SK-N-SH (cell line): ENCODE results near the gene AFG3L2. TPM values are rescaled to one million over a fixed set of nuclear protein-coding genes. Genes with fewer than 3 reads are reported as not detected.

Experiments
- CTCF ChIA-PET: fragments of 300-600, 350-600 bp; formaldehyde crosslinking; extraction: SDS; loops from one replicate; lab custom pipeline; 2021; lab: Yijun Ruan, JAX
- POLR2A ChIA-PET: fragments of 350-600 bp; sonication (Branson Sonifier 250); formaldehyde crosslinking; extraction: SDS; loops from one replicate; lab custom pipeline; 2020; ENCODE audit warnings: antibody characterized with exemption, inconsistent platforms; lab: Yijun Ruan, JAX
- DNase-seq: peaks from one replicate; pipeline ENCODE4 v3.0.0; 2012
- H2AFZ ChIP-seq: fragments of 200-600 bp; sonication (generic); 2 replicates; pipeline ENCODE4 v1.8.1; 2016; ENCODE audit warnings: antibody characterized with exemption, mild to moderate bottlenecking, low read depth
- H3F3A ChIP-seq: fragments of 200-600 bp; sonication (generic); replicated peaks from 2 replicates; pipeline ENCODE3; 2016; ENCODE audit warnings: antibody characterized with exemption, mild to moderate bottlenecking; ENCODE audit not compliant: insufficient read depth
- H3K27ac ChIP-seq, 2 experiments: fragments of 200-500 bp in 1 of 2; fragments of 200-600 bp in 1 of 2; sonication (Bioruptor generic) in 1 of 2; sonication (generic), shearing (Covaris generic) in 1 of 2; 2 replicates each; pipeline versions ENCODE4 v1.5.1 to v1.6.1; 2014 to 2016; ENCODE audit warnings: low read depth in 2 of 2, inconsistent platforms in 1 of 2, low read length in 1 of 2, mild to moderate bottlenecking in 1 of 2, mixed read lengths in 1 of 2
- H3K27me3 ChIP-seq: fragments of 200-600 bp; sonication (generic), shearing (Covaris generic); 2 replicates; pipeline ENCODE4 v1.6.1; 2016; ENCODE audit warnings: mixed run types; ENCODE audit not compliant: insufficient read depth
- H3K36me3 ChIP-seq, 2 experiments: fragments of 200-500 bp in 1 of 2; fragments of 200-600 bp in 1 of 2; sonication (Bioruptor generic) in 1 of 2; sonication (generic) in 1 of 2; replicated peaks in 1 of 2; 2 replicates each; pipeline versions ENCODE3 to v1.5.1; 2014 to 2016; ENCODE audit warnings: low read length in 1 of 2, mild to moderate bottlenecking in 1 of 2; ENCODE audit not compliant: insufficient read depth in 2 of 2, control insufficient read depth in 1 of 2
- H3K4me1 ChIP-seq, 2 experiments: fragments of 200-500 bp in 1 of 2; fragments of 200-600 bp in 1 of 2; sonication (Bioruptor generic) in 1 of 2; sonication (generic), shearing (Covaris generic) in 1 of 2; 2 replicates each; pipeline versions ENCODE4 v1.5.1 to v1.6.1; 2014 to 2016; ENCODE audit warnings: low read depth in 1 of 2, low read length in 1 of 2, mixed run types in 1 of 2; ENCODE audit not compliant: insufficient read depth in 2 of 2, control insufficient read depth in 1 of 2
- H3K4me2 ChIP-seq: fragments of 200-600 bp; sonication (generic), shearing (Covaris generic); 2 replicates; pipeline ENCODE4 v1.6.1; 2017; ENCODE audit warnings: mixed run types
- H3K4me3 ChIP-seq, 2 experiments: fragments of 200-500 bp in 1 of 2; fragments of 200-600 bp in 1 of 2; sonication (Bioruptor generic) in 1 of 2; sonication (generic), shearing (Covaris generic) in 1 of 2; 2 replicates each; pipeline versions ENCODE4 v1.5.1 to v1.8.1; 2014 to 2016; ENCODE audit warnings: low read depth in 2 of 2, inconsistent platforms in 1 of 2, low read length in 1 of 2, mild to moderate bottlenecking in 1 of 2, mixed read lengths in 1 of 2, moderate library complexity in 1 of 2
- H3K79me2 ChIP-seq: fragments of 200-600 bp; sonication (generic); 2 replicates; pipeline ENCODE4 v1.8.1; 2017; ENCODE audit warnings: mild to moderate bottlenecking; ENCODE audit not compliant: insufficient read depth
- H3K9ac ChIP-seq: fragments of 200-600 bp; sonication (generic); 2 replicates; pipeline ENCODE4 v1.6.1; 2017; ENCODE audit warnings: mixed run types
- H3K9me2 ChIP-seq: fragments of 200-600 bp; sonication (generic); 2 replicates; pipeline ENCODE4 v1.6.1; 2017; ENCODE audit warnings: mixed run types
- H3K9me3 ChIP-seq: fragments of 200-600 bp; sonication (generic); 2 replicates; pipeline ENCODE4 v1.6.1; 2017; ENCODE audit warnings: mixed run types, mild to moderate bottlenecking, moderate library complexity
- H4K20me1 ChIP-seq: fragments of 200-600 bp; sonication (generic); 2 replicates; pipeline ENCODE4 v1.6.1; 2017; ENCODE audit warnings: mild to moderate bottlenecking, mixed run types; ENCODE audit not compliant: insufficient read depth
- CTCF ChIP-seq: fragments of 200-600 bp; sonication (generic); IDR thresholded peaks from 2 replicates; pipeline ENCODE4 v1.6.1; 2017; ENCODE audit warnings: antibody characterized with exemption, mild to moderate bottlenecking, moderate library complexity
- ELF1 ChIP-seq: IDR thresholded peaks from 2 replicates; pipeline ENCODE4 v1.4.0; 2012
- EP300 ChIP-seq, 2 experiments: IDR thresholded peaks; 2 replicates each; pipeline versions ENCODE4 v1.4.0 to v1.6.1; 2012; ENCODE audit warnings: borderline replicate concordance in 1 of 2, low read depth in 1 of 2, low read length in 1 of 2
- EZH2phosphoT487 ChIP-seq: fragments of 200-600 bp; sonication (generic); IDR thresholded peaks from 2 replicates; pipeline ENCODE4 v1.6.1; 2017; ENCODE audit warnings: low read depth, mixed run types, mild to moderate bottlenecking, antibody characterized with exemption, moderate library complexity, borderline replicate concordance
- FOSL2 ChIP-seq: IDR thresholded peaks from 2 replicates; pipeline ENCODE4 v1.4.0; 2012; ENCODE audit warnings: low read depth, mild to moderate bottlenecking, moderate library complexity, borderline replicate concordance
- GABPA ChIP-seq: IDR thresholded peaks from 2 replicates; pipeline ENCODE4 v1.4.0; 2012; ENCODE audit warnings: low read depth, mild to moderate bottlenecking
- JUND ChIP-seq: IDR thresholded peaks from 2 replicates; pipeline ENCODE4 v1.4.0; 2012
- NRF1 ChIP-seq: IDR thresholded peaks from 2 replicates; pipeline ENCODE4 v1.6.1; 2012; ENCODE audit warnings: low read depth, mild to moderate bottlenecking, low read length
- POLR2AphosphoS5 ChIP-seq: IDR thresholded peaks from 2 replicates; pipeline ENCODE4 v1.6.1; 2012; ENCODE audit warnings: low read depth, low read length
- RCOR1 ChIP-seq: fragments of 150-350 bp; IDR thresholded peaks from 2 replicates; pipeline ENCODE4 v1.6.1; 2017; ENCODE audit warnings: antibody characterized with exemption, low read length
- REST ChIP-seq: IDR thresholded peaks from 2 replicates; pipeline ENCODE4 v1.6.1; 2012; ENCODE audit warnings: mild to moderate bottlenecking, low read depth, low read length, moderate library complexity
- RFX5 ChIP-seq: IDR thresholded peaks from 2 replicates; pipeline ENCODE4 v1.6.1; 2012; ENCODE audit warnings: mild to moderate bottlenecking, improper control_type of control experiment, low read length
- TAF1 ChIP-seq: IDR thresholded peaks from 2 replicates; pipeline ENCODE4 v1.6.1; 2012; ENCODE audit warnings: low read depth, mild to moderate bottlenecking, low read length, moderate library complexity, borderline replicate concordance
- TCF12 ChIP-seq: IDR thresholded peaks from 2 replicates; pipeline ENCODE4 v1.4.0; 2012
- TEAD4 ChIP-seq: IDR thresholded peaks from 2 replicates; pipeline ENCODE4 v1.4.0; 2012; ENCODE audit warnings: mild to moderate bottlenecking, borderline replicate concordance; ENCODE audit not compliant: insufficient read depth
- USF1 ChIP-seq: IDR thresholded peaks from 2 replicates; pipeline ENCODE4 v1.4.0; 2012; ENCODE audit warnings: low read depth, borderline replicate concordance
- YY1 ChIP-seq: IDR thresholded peaks from 2 replicates; pipeline ENCODE4 v1.4.0; 2012; ENCODE audit warnings: low read depth, mild to moderate bottlenecking
- ZBTB33 ChIP-seq: IDR thresholded peaks from 2 replicates; pipeline ENCODE4 v1.4.0; 2012; ENCODE audit warnings: low read depth, borderline replicate concordance
- WGBS: methylation state at CpG from one replicate; pipeline ENCODE4 v1.1.6; 2017; ENCODE audit warnings: low lambda C conversion rate; 5-methylcytosine and 5-hydroxymethylcytosine counted together
- polyA plus RNA-seq, 3 experiments: library from polyadenylated mRNA; depleted of rRNA; stranded (reverse); fragments of >200 nt; gene quantifications; 2 replicates each; pipeline ENCODE4 v1.2.3, GENCODE V29; 2012

AFG3L2 gene
- polyA plus RNA-seq, 1 of the 3 experiments (the other 2 are of a cell fraction) = 26.0 TPM

- WGBS = 89% methylated on average over 7 of the region's 27 CpGs
- Histone ChIP-seq H3K9ac (no peak overlapping the region), H3K36me3 (peaks cover 2 to 11% of the 10 kb centered on the region in 2 experiments), H4K20me1 (no peaks in the 10 kb centered on the region), H3K27ac (peak overlapping the region in 1 of 2 experiments; percentile 70; a peak in 2 of 4 replicates), H3F3A (peaks cover 9% of the 10 kb centered on the region), H3K9me2 (no peaks in the 10 kb centered on the region), H3K27me3 (no peaks in the 10 kb centered on the region), H3K4me2 (no peak overlapping the region), H3K4me3 (peak overlapping the region in 1 of 2 experiments; percentile 26; a peak in 1 of 4 replicates), H3K79me2 (peaks cover 8% of the 10 kb centered on the region; the same call in 1 of the 2 replicates), H2AFZ (no peak overlapping the region), H3K9me3 (no peaks in the 10 kb centered on the region), H3K4me1 (peaks cover 0 to 7% of the 10 kb centered on the region in 2 experiments; a peak in 1 of 4 replicates)
- POLR2A ChIA-PET = interaction anchor here (0.8 kb wide), 1 partner anchor 59 kb away, joined by 3 read pairs; no protein-coding TSS in a partner anchor
- DNase-seq = peak; percentile 87
- CTCF ChIA-PET = interaction anchor here (0.6 to 1.9 kb wide), 6 partner anchors 13 to 150 kb away, joined by 3 to 7 read pairs (median 3); partner anchors contain the start of gene PRELID3A
- TF ChIP-seq ZBTB33 (no peak), TAF1 (no peak), YY1 (no peak), TEAD4 (no peak), ELF1 (no peak), USF1 (no peak), NRF1 (no peak), EP300 (IDR thresholded peaks at IDR 0.05; ENCODE audit: borderline replicate concordance in 1 of 2, low read depth in 1 of 2, low read length in 1 of 2) (no peak), FOSL2 (no peak), POLR2AphosphoS5 (no peak), RFX5 (no peak), GABPA (no peak), EZH2phosphoT487 (no peak), REST (no peak), JUND (no peak), RCOR1 (no peak), CTCF (no peak), TCF12 (no peak)
- TF ChIP-seq, all 33 proteins: peak for 0
Observed at GRCh38 chr18:12420821-12421421, 43.9 kb upstream of the AFG3L2 start.
